Measurements from ENCODE around the gene PCSK7.

- TF ChIP-seq CTCF (tag by site-specific recombination; IDR thresholded peaks at IDR 0.05) (no peak), ZNF324 (tag by site-specific recombination; IDR thresholded peaks at IDR 0.05) (no peak), TCF7L2 (IDR thresholded peaks at IDR 0.05; ENCODE audit: borderline replicate concordance, low read depth, low read length) (no peak), ZXDB (tag by site-specific recombination; IDR thresholded peaks at IDR 0.05) (no peak), ZNF707 (tag by site-specific recombination; IDR thresholded peaks at IDR 0.05) (no peak), ZNF629 (tag by site-specific recombination; IDR thresholded peaks at IDR 0.05) (no peak), ZSCAN4 (tag by site-specific recombination; IDR thresholded peaks at IDR 0.05) (no peak), ZNF704 (tag by site-specific recombination; IDR thresholded peaks at IDR 0.05) (no peak), ZNF132 (tag by site-specific recombination; IDR thresholded peaks at IDR 0.05; ENCODE audit: borderline replicate concordance) (no peak), ZNF530 (tag by site-specific recombination; IDR thresholded peaks at IDR 0.05; ENCODE audit: low read depth) (no peak), REST (tag by site-specific recombination; IDR thresholded peaks at IDR 0.05) (no peak)
Measured at GRCh38 chr11:117225553-117226170, 6.2 kb downstream of the PCSK7 start.

All from HEK293 (cell line).